GM21723 (cell line): ENCODE data around the gene CYP2A7.
"Not testable (repeated sequence)": the region's sequence is repeated elsewhere in the genome, so short reads cannot be mapped to it uniquely, and the experiment has no call there.

Experiments used
- ATAC-seq: cut with Tn5 transposase; IDR thresholded peaks from one replicate; pipeline ENCODE4 v1.9.1; 2021; ENCODE audit warnings: mild to moderate bottlenecking, moderate library complexity; ENCODE audit not compliant: unreplicated experiment

Gene CYP2A7

DNA sequence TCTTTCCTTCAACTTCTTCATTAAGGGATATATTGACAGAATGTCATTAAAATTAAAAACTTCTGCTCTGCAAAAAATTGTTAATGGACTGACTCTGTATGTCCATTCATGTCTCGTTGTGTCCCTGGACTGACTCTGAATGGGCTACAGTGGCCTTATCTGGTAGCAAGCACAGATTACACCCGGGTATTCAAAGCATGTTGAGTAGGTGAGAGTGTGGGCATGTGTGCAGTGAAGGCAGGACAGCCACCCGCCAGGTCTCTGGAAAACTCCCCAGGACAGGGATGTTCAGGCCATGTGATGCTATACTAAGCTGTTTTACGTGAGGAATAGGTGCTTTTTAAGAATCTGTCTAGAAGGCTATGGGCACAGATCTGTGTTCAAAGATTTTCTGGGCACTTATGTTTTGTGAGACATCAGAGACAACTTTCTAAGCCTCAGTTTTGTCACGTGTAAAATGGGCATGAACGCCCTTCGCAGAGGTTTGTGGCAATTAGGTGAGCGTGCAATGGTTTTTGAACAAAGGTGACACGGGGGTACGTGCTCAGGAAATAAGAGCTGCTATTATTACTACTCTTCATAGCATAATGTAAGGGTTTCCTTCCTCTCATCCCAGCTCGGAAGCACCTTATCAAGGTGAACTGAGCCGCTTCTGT lies 38.9 kb downstream of the CYP2A7 start:
- ATAC-seq = not testable (repeated sequence)

DNA sequence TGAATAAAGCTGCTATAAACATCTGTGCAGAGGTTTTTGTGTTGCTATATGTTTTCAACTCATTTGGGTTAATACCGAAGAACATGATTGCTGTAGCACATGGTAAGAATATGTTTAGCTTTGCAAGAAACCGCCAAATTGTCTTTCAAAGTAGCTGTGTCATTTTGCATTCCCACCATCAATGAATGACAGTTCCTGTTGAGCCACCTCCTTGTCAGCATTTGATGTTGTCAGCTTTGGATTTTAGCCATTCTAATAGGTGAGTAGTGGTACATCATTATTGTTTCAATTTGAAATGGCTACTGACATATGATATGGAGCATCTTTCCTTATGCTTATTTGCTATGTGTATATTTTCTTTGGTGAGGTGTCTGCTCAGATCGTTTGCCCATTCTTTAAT lies 40.0 kb downstream of the CYP2A7 start:
- ATAC-seq = not testable (repeated sequence)

DNA sequence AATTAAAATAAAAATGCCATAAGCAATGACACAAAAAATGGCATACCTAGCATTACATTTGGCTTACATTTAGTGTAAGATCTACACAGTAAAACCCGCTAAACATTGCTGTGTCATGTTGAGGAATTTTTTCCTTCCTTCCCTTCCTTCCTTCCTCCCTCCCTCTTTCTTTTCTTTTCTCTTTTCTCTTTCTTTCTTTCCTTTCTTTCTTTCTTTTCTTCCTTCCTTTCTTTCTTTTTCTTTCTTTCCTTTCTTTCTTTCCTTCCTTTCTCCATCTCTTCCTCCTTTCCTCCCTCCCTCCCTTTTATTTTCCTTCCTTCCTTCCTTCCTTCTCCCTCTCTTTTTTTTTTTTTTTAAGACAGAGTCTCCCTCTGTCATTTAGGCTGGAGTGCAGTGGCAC lies 43.6 kb downstream of the CYP2A7 start:
- not testable (repeated sequence) for ATAC-seq

DNA sequence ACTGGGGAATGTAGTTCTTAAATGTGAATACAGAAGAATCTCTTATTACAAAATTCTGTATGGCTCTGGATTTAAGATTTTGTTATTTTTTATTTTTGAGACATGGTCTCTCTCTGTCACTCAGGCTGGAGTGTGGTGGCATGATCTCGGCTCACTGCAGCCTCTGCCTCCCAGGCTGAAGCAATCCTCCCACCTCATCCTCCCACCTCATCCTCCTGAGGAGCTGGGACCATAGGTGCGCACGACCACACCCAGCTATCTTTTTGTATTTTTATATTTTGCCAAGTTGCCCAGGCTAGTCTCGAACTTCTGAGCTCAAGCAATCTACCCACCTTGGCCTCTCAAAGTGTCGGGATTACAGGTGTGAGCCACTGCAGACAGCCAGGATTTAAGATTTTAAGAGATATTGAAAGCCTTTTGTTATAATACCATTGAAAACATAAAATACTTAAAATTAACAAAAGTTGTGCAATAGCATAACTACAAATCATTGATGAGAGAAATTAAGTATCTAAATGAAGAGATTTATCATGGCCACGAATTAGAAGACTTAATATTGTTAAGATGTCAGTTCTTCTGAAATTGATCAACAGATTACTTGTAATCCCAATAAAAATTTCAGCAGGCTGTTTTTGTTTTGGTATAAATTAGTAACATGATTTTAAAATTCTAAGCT lies 45.1 kb downstream of the CYP2A7 start:
- no peak for ATAC-seq

DNA sequence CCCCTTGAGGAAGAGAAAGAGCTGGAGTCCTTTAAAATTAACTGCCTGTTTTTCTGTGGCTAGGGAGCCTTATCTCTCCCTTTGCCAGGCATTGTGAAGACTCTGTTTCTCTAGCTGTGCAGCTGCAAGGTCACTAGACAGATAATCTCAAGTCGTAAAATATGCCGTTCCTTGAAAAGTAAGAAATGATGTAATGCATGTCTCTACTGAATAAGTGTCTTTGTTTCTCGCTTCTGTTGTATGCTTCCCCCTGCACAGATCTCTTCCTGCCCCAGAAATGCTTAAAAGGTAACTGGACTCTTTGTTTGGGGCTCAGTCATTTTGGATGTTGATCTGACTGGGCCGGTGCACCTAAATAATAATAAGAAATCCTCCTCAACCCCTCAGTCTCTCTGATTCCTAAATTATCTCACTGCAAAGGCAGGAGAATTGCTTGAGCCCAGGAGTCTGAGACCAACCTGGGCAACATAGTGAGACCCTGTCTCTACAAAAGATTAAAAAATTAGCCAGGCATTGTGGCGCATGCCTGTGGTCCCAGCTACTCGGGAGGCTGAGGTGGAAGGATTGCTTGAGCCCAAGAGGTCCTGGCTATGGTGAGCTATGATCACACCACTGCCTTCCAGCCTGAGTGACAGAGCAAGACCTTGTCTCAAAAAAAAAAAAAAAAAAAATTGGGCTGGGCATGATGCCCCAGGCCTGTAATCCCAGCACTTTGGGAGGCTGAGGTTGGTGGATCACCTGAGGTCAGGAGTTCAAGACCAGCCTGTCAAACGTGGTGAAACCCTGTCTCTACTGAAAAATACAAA lies 48.1 kb downstream of the CYP2A7 start:
- ATAC-seq = not testable (repeated sequence)

DNA sequence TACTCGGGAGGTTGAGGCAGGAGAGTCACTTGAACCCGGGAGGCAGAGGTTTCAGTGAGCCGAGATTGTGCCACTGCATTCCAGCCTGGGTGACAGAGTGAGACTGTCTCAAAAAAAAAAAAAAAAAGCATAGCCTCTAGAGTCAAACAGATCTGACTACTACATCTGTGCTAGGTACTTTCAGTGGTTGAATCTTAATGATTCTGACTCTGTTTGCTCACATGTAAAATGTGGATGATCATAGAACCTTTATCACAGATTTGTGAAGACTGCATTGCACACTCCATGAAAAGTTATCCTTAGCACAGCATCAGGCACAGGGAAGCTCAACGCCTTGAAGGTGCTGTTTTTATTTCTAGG lies 49.6 kb downstream of the CYP2A7 start:
- ATAC-seq = not testable (repeated sequence)

DNA sequence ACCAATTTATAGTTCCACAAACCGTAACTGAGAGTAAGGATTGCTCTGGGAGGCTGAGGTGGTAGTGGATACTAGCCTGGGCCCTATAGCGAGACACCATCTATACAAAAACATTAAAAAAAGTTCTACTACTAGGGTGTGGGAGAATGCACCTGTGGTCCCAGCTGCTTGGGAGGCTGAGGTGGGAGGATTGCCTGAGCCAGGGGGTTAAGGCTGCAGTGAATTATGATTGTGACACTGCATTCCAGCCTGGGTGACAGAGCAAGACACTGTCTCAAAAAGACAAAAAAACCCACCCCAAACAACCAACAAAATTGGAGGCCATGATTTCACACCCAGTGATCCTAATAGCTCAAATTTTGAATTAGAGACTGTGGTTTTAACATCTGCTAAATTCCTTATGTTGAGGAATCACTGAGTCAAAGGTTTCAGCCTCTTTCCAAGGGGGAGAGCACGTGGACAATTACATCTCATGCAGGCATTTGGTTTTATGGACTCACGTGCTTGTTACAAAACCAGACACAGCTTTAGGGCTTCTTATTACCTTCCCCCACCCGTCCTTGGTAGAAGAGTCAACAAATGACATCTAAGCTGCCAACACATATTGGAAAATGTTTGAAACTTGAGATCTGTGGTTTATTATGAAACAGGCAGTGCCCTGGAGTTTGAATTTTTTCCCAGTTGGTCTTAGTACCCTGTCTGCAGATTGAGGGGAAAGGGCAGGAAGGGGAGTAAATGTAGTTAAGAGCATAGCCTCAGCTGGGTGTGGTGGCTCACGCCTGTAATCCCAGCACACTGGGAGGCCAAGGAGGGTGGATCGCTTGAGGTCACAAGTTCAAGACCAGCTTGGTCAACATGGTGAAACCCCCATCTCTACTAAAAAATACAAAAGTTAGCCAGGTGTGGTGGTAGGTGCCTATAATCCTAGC lies 50.3 kb downstream of the CYP2A7 start:
- ATAC-seq = no peak

DNA sequence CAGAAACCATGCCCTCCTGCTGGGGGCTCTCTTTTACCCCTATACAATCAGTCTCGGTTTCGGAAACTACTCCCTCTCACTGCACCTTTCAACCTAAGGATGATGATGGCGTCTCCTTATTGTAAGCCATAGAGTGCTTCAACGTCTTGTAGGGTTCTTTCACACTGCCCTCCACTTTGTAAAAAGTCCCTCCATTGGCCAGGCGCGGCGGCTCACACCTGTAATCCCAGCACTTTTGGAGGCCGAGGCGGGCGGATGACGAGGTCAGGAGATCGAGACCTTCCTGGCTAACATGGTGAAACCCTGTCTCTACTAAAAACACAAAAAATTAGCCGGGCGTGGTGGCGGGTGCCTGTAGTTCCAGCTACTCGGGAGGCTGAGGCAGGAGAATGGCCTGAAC lies 51.3 kb downstream of the CYP2A7 start:
- not testable (repeated sequence) for ATAC-seq

DNA sequence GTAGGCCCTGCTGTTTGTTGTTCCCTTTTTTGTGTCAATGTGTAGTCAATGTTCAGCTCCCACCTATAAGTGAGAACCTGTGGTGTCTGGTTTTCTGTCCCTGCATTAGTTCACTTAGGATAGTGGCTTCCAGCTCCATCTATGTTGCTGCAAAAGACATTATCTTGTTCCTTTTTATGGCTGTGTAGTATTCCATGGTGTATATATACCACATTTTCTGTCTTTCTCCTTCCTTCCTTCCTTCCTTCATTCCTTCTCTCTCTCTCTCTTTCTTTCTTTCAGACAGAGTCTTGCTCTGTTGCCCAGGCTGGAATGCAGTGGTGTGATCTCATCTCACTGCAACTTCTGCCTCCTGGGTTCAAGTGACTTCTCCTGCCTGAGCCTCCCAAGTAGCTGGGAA lies 52.8 kb downstream of the CYP2A7 start:
- ATAC-seq = no peak

DNA sequence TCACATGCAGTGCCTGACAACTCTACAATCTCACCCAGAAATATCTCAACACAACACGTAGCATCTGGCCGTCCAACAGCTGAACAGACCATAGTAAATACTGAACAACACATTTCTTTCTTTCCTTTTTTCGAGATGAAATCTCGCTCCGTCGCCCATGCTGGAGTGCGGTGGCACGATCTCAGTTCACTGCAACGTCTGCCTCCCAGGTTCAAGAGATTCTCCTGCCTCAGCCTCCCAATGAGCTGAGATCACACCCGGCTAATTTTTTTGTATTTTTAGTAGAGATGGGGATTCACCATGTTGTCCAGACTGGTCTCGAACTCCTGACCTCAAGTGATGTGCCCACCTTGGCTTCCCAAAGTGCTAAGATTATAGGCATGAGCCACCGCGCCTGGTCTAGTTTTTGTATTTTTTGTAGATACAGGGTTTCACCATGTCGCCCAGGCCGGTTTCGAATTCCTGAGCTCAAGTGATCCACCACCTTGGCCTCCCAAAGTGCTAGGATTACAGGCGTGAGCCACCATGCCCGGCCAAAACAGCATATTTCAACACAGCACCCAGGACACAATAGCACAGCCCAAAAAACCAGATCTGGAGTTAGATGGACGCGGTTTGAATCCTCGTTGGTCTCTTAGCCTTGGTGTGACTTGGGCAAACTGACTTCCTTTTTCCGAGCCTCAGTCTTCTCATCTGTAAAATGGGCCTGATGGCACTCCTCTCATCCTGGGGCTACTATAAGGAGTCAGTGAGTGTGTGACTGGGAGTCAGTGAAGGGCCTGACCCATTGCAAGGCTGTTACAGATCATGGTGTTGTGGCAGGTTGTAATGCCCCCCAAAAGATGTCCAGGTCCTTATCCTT lies 54.4 kb downstream of the CYP2A7 start:
- ATAC-seq = no peak

DNA sequence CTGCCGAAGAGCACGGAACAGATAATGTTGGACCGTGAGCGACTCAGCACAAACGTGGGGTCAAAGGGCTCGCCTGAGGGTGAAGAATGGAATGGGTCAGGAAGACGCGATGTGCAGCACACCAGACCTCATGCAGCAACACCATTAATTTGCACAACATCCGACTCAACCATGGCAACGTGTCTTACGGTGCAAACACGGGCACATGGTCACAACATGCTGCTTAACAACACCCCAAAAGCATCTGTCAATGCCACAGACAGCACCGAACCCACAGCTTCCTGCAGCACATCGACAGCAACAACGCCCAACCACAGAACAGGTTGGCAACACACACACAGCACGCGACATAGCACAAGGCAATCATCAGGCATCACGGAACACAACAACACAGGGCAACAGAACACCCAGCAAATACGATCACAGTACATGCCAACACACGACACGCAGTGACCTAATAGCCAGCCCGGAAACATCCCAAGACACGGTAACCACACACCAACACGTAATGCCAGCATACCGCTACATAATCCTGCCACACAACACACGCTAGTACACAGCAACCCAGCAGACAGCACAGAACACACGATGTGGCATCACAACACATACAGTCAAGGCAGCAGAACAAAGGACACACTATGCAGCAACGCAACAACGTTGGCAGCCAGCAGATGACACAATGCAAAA lies 55.2 kb downstream of the CYP2A7 start:
- ATAC-seq = not testable (repeated sequence)

DNA sequence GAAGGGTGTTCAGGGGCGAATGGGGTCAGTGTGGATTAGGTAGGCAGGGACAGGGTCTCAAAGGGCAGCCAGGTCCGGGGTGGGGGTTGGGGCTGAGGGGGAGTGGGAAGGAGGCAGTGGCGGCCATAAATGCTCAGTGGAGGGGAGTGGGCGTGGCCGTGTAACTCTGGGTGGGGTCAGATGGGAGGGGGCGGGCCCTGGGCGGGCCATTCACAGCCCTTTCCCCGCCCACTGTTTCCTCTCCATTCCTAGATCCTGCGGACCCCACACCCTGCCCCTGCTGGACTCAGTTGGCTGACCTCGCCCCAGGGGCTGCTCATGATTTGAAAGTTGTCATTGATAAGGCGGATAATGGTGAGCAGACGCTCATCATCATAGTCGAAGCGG lies 55.7 kb downstream of the CYP2A7 start:
- ATAC-seq = not testable (repeated sequence)

DNA sequence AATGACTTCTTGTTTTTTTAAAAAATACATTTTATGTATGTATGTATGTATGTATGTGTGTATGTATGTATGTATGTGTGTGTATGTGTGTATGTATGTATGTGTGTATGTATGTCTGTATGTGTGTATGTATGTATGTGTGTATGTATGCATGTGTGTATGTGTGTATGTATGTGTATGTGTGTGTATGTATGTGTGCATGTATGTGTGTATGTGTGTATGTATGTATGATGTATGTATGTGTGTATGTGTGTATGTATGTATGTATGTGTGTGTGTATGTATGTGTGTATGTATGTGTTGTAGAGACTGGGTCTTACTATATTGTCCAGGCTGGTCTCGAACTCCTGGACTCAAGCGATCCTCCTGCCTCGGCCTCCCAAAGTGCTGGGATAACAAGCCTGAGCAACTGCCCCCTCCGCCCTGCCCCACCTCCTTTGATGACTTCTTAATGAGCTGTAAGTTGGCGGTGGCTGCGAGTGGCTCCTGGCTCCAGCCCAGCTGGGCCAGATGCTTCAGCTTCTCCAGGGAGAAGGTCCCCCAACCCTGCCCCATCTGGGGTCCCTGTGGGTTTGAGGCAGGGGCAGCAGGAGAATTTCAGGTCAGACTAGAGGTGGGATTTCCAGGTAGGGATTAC lies 56.5 kb downstream of the CYP2A7 start:
- ATAC-seq = not testable (repeated sequence)
